GM12878 (cell line): ENCODE data around the gene SLC29A1. TPM values are rescaled to one million over a fixed set of nuclear protein-coding genes. Genes with fewer than 3 reads are reported as not detected.

Experiments
- ATF2 ChIP-seq: IDR thresholded peaks from 2 replicates; pipeline ENCODE4 v1.6.1; 2012; ENCODE audit warnings: low read length, inconsistent platforms
- CEBPZ ChIP-seq: fragments of 150-350 bp; IDR thresholded peaks from 2 replicates; pipeline ENCODE4 v1.6.1; 2016; ENCODE audit warnings: low read depth, low read length
- CREM ChIP-seq: IDR thresholded peaks from 2 replicates; pipeline ENCODE4 v1.6.1; 2014; ENCODE audit warnings: antibody characterized with exemption, low read depth
- HDGF ChIP-seq: fragments of 450-650 bp; IDR thresholded peaks from 2 replicates; pipeline ENCODE4 v1.6.1; 2016; ENCODE audit warnings: antibody characterized with exemption
- IRF3 ChIP-seq: fragments of 450-650 bp; IDR thresholded peaks from 2 replicates; pipeline ENCODE4 v1.6.1; 2014; ENCODE audit warnings: mild to moderate bottlenecking
- JUNB ChIP-seq: IDR thresholded peaks from 2 replicates; pipeline ENCODE4 v1.6.1; 2016; ENCODE audit warnings: antibody characterized with exemption, mild to moderate bottlenecking
- KAT2A ChIP-seq: conservative IDR thresholded peaks from 2 replicates; pipeline ENCODE4 v1.6.1; 2011; ENCODE audit warnings: low read depth, low read length; ENCODE audit not compliant: control insufficient read depth
- KLF5 ChIP-seq: fragments of 450-650 bp; IDR thresholded peaks from 2 replicates; pipeline ENCODE4 v1.6.1; 2014; ENCODE audit warnings: mild to moderate bottlenecking; ENCODE audit not compliant: partially characterized antibody
- MLLT1 ChIP-seq: fragments of 450-650 bp; IDR thresholded peaks from 2 replicates; pipeline ENCODE4 v1.6.1; 2016; ENCODE audit warnings: mild to moderate bottlenecking
- PBX3 ChIP-seq: IDR thresholded peaks from 2 replicates; pipeline ENCODE4 v1.6.1; 2011; ENCODE audit warnings: mild to moderate bottlenecking, low read depth, low read length, moderate library complexity; ENCODE audit not compliant: insufficient replicate concordance
- PKNOX1 ChIP-seq: fragments of 450-650 bp; IDR thresholded peaks from 2 replicates; pipeline ENCODE4 v1.6.1; 2016; ENCODE audit warnings: mild to moderate bottlenecking
- SMAD5 ChIP-seq: IDR thresholded peaks from 2 replicates; pipeline ENCODE4 v1.6.1; 2016; ENCODE audit warnings: antibody characterized with exemption, low read depth
- SREBF1 ChIP-seq: IDR thresholded peaks from 2 replicates; pipeline ENCODE4 v1.6.1; 2012; ENCODE audit warnings: mild to moderate bottlenecking, low read length
- ZBED1 ChIP-seq: IDR thresholded peaks from 2 replicates; pipeline ENCODE4 v1.6.1; 2016; ENCODE audit warnings: borderline replicate concordance
- ZBTB11 ChIP-seq: fragments of 450-650 bp; formaldehyde crosslinking; IDR thresholded peaks from 2 replicates; pipeline ENCODE4 v1.5.0; 2022; ENCODE audit warnings: mild to moderate bottlenecking, missing genetic modification characterization
- polyA plus RNA-seq, 11 experiments: library from polyadenylated mRNA; depleted of rRNA in 4 of 11; unstranded in 6 of 11; stranded (reverse) in 5 of 11; fragments of >200 nt; fragmentation: Nextera tagmentation in 4 of 11; fragmentation: Illumina TruSeq in 1 of 11; extraction: Ambion mirVana in 4 of 11; extraction: Trizol in 1 of 11; gene quantifications; 1 replicate in 1 of 11; 2 replicates in 10 of 11; pipeline versions ENCODE4 v1.2.1 to v1.2.3, GENCODE V29; 2011 to 2016; ENCODE audit warnings: inconsistent platforms in 2 of 11, missing spikeins in 2 of 11, low read depth in 1 of 11
- total RNA-seq, 4 experiments: library from RNA; depleted of rRNA in 3 of 4; stranded (reverse); fragments of >200 nt in 3 of 4; fragmentation: Illumina TruSeq in 1 of 4; extraction: Trizol in 1 of 4; gene quantifications; 2 replicates each; pipeline versions ENCODE4 v1.2.1 to v1.2.3, GENCODE V29; 2013 to 2021

SLC29A1 gene
- total and polyA plus RNA-seq, 10 of the 15 experiments (the other 5 are each of a cell fraction or from before 2014, with no cell fraction given) = 10.0 to 132 (median 93.4) TPM

GRCh38 chr6:44260451-44261297 lies 37.3 kb downstream of the SLC29A1 start (continued):
- TF ChIP-seq ATF2 = no peak
- TF ChIP-seq PBX3 = peak; percentile 83
- TF ChIP-seq SREBF1 = no peak
- TF ChIP-seq KAT2A = no peak
- no peak for TF ChIP-seq ZBED1
- peak; percentile 60; the same call in 1 of the 2 replicates for TF ChIP-seq CREM
- TF ChIP-seq PKNOX1 = peak; percentile 97
- TF ChIP-seq CEBPZ = no peak
- TF ChIP-seq MLLT1 = peak; percentile 99
- no peak; the same call in 1 of the 2 replicates for TF ChIP-seq SMAD5
- no peak for TF ChIP-seq IRF3
- no peak for TF ChIP-seq KLF5
- peak; percentile 90 for TF ChIP-seq HDGF
- no peak for TF ChIP-seq JUNB
- no peak for TF ChIP-seq ZBTB11
